T-helper 22 cell (primary cell): ENCODE results near the gene ZSCAN25.
"Not testable (repeated sequence)": the region's sequence is repeated elsewhere in the genome, so short reads cannot be mapped to it uniquely, and the experiment has no call there.

ENCODE experiments used
- DNase-seq: peaks from one replicate; pipeline ENCODE4 v3.0.0-alpha.2; 2020; ENCODE audit warnings: low read depth

The ZSCAN25 gene

DNA sequence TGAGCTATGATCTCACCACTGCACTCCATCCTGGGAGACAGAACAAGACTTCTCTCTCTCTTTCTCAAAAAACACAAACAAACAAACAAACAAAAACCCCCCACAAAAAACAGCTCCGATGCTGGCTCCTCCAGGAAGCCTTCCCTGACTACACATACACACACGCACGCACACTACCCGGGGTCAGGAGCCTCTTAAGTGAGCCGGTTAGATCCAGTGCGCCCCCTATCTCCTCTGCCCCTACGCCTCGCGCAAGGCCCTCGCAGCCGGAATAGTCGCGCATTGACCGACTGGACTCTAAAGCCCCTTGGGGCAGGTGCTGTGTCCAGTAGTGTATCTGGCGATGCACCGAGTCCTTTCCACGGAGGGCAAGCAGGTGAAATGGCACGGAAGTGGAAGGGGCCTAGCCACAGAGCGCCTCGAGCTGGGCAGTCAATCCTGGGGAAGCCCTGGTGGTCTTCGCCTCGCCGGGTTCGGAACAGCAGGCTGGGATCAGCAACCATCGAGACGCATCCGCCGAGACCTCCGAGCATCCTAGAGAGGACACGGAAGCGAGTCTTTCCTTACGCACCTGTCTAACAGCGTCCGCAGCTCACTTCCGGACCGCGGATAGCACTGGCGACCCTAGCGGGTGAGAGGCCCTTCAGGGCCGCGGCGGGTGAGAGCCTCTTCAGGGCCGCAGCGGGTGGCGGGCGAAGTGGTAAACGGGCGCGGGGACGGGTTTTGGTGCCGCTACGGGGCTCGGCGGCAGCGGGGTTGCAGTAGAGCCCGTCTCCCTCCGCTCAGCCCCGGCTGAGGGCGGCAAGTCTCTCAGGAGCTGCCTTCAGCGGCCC lies at the start of gene ZSCAN25:
Gene ZSCAN25 (plus strand): TSS at position 588 of the 833 bp plus-strand sequence. CDS start 2,661 bp downstream, outside the sequence.
- peak; percentile 75 for DNase-seq

DNA sequence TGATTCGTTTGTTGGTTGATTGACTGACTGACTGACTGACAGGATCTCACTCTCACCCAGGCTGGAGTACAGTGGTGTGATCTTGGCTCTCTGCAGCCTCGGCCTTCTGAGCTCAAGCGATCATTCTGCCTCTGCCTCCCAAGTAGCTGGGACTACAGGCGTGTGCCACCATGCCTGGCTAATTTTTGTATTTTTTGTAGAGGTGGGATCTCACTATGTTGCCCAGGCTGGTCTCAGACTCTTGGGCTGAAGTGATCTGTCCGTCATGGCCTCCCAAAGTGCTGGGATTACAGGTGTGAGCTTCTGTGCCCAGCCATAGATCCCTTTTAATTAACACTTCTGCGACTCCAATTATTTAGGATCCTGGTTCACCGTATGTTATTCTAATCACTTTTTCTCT lies 48.0 kb upstream of the ZSCAN25 start:
- not testable (repeated sequence) for DNase-seq

DNA sequence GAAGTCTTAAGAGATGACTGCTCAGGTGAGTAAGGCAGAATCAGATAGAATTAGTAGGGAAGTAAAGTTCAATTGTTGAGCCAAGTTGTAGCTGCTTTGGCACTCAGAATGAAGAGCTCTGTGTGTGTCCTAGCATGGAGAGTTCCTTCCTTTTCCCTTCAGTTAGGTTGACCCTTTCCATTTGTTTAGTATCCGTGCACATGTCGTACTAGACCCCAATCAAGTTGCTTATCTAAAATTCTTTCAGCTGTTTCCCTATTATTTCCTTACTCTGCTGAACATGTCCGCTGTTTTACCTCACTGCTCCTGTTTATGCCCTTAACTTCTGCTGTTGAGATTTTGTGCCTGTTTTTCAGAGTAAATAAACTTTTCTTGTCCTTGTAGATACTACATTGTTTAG lies 45.0 kb upstream of the ZSCAN25 start:
- DNase-seq: no peak

DNA sequence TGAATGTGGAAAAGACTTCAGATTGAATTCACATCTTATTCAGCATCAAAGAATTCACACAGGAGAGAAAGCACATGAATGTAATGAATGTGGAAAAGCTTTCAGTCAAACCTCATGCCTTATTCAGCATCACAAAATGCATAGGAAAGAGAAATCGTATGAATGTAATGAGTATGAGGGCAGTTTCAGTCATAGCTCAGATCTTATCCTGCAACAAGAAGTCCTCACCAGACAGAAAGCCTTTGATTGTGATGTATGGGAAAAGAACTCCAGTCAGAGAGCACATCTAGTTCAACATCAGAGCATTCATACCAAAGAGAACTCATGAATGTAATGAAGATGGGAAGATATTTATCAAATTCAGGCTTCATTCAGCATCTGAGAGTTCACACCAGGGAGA lies 43.5 kb upstream of the ZSCAN25 start:
- no peak for DNase-seq

DNA sequence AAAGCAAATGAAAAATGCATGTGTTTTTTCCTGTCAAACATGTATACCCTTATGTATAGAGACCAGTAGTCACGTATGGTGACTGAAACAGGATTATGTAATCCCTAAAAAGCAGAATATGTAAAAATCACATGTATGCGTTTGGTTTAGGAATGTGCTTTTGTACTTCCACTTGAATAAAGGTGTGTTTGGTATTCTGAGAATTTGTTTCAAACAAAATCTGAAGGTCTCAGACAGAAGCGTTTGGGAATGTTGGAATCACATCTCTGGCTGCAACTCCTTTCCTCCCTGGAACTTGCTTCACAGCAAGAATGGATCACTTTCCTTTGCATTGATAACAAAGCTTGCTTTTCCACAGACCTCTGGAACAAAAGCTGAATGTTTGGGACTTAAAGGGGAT lies 40.5 kb upstream of the ZSCAN25 start:
- DNase-seq: no peak

DNA sequence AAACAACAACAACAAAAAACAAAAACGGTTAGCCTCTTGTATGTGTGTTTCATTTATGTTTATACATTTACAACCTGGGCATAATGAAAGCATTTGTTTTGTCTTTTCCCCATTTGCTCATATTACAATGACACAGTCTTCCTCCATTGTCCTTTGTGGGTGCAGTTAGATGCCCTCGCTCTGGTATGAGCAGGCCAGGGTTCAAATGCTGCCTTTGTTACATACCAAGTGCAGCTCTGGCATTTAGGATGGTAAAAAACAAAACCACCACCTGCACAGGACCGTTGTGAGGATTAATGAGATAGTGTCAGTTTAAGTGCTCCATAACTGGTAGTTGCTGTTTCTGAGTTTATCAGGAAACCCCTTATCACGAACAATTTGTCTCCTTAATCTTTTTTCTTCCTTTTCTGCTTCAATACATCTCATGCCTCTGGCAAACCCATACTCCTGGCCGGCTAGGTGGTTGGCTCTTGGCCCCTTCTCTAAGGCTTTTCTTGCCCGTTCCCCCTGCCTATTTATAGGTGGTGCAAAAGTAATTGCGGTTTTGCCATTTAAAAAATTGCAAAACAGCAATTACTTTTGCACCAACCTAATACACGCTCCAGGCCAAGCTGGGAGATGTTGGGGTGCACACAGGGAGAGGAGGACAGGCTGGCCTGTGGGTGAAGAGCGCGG lies 37.3 kb upstream of the ZSCAN25 start:
- no peak for DNase-seq

DNA sequence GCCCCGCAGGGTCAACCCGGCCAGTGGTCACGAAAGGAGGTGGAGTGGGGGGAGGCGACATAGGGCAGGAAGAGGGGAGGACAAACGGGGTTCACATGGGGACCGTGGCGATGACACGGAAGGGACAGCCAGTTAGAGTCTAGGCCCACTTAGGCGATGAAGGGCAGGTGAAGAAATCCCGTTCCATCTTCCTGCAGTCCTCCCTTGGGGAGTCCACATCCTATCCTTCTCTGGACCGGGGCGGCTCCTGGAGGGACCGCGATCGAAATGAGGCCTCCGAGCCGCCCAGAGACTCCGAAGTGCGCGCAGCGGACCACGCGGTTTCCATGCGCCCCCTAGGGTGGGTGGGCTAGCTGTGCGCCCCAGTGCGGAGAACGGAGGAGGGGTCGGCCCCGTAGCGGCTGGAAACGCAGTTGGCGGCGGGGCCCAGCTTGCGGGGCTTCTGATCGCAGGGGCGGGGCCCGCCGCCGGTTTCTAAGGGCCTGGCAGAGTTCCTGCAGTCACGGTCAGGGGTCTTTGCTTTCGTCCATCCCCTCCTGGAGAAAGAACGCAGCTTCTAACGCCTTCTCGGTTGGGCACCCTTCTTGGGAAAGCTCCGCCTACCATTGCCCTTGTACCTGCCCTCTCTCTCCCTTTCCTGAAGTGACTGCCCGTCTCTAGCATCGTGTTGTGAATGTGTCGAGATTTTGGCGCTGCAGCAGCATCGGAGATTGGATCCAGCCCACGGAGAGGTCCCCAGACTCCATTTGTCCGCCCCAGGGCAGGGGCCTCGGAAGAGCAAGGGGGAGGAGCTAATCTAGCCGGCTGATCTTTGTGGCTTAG lies 36.6 kb upstream of the ZSCAN25 start:
- peak; percentile 13 for DNase-seq

DNA sequence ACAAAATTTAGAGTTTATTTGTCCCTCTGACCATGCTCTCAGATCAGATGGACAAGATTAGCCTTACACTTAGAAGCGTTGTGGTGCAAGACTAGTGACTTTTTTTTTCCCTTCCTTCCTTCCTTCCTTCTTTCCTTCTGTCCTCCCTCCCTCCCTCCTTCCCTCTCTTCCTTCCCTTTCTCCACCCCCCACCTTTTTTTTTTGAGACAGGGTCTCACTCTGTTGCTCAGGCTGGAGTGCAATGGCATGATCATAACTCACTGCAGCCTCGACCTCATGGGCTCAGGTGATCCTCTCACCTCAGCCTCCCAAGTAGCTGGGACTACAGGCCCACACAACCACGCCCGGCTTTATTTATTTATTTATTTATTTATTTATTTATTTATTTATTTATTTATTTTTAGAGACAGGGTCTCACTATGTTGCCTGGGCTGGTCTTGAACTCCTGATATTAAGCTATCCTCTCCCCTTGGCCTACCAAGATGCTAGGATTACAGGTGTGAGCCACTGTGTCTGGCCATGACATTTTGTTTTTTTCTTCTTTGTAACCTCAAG lies 35.9 kb upstream of the ZSCAN25 start:
- not testable (repeated sequence) for DNase-seq

DNA sequence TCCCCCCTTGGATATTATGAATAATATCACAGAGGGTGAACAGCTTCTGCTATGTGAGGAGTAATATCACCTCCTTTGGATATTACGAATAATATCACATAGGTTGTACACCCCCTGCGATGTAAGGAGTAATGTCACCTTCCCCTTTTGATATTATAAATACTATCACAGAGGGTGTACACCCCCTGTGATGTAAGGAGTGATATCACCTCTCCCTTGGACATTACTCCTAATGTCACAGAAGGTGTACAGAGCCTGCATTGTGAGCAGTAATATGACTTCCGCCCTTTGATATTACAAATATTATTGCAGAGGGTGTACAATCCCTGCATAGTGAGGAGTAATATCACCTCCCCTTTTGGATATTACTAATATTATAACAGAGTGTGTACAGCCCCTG lies 27.9 kb upstream of the ZSCAN25 start:
- DNase-seq: no peak

DNA sequence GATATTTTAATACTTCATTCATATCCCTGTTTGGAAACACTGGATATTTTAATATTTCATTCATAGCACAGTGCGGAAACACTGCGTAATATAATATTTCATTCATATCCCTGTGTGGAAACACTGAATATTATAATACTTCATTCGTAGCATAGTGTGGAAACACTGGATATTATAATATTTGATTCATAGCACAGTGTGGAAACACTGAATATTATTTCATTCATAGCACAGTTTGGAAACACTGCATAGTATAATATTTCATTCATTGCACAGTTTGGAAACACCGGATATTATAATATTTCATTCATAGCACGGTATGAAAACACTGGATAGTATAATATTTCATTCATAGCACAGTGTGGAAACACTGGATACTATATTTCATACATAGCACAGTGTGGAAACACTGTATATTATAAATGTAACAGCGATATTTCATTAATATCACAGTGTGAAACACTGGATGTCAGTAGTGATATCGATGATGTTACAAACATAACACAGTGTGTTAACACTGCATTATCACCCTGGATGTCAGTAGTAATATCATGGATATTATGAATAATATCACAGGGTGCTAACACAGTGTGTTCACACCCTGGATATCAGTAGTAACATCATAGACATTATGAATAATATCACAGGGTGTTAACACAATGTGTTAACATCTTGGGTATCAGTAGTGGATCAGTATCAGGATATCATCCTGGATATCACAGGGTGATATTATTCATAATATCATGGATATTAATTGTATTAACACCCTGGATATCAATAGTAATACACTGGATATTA lies 21.6 kb upstream of the ZSCAN25 start:
- no peak for DNase-seq

DNA sequence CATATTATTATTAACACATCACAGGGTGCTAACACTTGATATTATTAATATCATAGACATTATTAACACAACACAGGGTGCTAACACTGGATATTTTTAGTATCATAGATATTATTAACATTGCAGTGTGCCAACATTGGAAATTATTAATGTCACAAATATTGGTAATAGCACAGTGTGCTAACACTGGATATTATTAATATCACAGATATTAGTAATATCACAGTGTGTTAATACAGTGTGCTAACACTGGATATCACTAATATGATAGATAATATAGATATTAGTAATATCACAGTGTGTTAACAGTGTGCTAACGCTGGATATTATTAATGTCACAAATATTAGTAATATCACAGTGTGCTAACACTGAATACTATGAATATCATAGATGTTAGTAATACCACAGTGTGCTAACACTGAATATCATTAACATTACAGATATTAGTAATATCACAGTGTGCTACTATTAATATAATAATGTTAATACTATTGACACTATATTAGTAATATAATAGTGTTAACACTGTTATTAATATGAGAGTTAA lies 20.3 kb upstream of the ZSCAN25 start:
- DNase-seq: no peak

DNA sequence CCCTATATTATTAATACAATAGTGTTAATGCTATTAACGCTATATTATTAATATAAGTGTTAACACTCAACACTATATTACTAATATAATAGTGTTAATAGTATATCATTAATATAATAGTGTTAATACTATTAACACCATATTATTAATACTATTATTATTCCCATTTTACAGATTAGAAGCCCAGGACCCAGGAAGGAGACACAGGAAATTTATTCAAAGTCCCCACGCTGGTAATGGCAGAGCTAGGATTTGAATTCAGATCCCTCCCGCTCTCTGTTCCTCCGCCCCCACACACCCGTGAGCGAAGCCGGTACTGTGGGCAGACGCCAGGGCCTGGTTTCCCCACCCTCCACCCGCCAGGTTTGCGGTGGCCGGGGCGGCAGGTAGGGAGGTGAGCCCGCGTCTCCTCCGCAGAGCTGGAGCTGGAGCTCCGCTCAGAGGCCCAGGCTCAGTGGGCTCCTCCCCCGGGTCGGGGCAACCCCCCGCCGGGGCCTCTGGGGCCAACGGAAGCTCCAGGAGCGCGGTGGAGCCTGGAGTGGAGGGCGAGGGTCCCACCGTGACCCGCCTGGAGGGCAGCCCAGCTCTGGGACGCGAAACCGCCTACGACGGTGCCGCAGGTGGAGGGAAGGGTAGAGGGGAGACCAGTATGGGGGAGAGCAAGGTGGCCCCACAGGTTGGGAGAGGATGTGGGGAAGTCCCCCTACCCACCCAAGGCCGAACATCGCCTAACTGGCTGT lies 18.8 kb upstream of the ZSCAN25 start, which contains the start of gene TMEM225B:
Gene TMEM225B (plus strand): TSS at position 506 of the 740 bp plus-strand sequence. CDS start 6,122 bp downstream, outside the sequence.
- DNase-seq: no peak

DNA sequence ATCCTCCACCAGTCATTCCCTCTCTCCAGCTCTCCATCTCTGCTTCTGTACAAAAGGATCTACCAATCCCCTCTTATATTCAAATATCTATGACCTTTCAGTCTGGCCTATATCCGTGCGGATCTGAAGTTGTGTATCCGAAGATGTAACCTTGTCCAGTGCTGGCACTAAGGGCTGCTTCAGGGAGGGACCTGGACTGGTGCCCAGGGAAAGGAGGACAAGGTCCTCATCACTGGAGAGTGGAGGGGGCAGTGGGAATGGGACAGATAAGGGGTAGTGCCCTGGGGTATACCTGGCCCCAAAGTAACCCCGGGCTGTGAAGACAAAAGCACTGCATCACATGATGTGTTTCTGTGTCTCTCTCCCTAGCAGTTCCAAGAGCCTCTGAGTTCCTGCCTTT lies 16.9 kb upstream of the ZSCAN25 start:
- no peak for DNase-seq

DNA sequence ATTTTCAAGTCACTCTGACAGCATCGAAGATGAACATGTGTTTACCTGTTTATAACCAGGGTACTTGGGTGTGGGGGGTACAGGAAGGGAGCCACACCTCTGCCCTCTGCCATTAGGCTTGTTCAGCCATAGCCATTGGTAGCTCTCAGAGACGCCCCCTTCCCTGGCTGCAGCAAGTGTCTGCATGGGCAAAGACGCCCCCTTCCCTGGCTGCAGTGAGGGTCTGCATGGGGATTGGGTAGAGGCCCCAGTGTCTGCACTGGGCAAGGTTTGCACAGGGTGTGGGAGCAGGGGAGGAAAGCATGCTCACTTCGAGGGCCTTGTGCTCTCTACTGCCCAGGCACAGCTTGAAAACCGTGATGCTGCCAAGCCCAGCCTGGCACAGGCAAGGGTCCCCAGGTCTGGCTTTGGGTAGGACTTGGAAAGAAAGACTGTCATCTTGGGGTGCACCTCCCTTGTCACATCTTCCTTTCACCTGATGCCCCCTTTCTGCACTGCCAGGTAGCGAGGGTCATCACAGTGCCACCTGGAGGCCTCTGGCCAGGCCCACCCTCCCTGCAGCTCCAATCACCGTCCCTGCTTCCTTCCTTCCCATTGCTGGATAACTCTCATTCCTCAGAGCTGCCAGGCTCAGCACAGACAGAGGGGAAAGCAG lies 15.0 kb upstream of the ZSCAN25 start:
- no peak for DNase-seq

DNA sequence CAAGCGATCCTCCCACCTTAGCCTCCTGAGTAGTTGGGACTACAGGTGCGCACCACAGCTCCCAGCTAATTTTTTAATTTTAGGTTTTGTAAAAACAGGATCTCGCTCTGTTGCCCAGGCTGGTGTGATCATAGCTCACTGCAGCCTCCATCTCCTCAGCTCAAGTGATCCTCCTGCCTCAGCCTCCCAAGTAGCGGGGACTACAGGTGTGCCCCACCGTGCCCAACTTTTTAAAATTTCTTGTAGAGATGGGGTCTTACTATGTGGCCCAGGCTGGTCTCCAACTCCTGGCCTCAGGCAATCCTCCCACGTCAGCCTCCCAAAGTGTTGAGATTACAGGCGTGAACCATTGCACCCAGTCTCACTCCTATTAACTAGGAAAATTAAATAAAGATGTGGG lies 11.2 kb upstream of the ZSCAN25 start:
- DNase-seq: no peak

DNA sequence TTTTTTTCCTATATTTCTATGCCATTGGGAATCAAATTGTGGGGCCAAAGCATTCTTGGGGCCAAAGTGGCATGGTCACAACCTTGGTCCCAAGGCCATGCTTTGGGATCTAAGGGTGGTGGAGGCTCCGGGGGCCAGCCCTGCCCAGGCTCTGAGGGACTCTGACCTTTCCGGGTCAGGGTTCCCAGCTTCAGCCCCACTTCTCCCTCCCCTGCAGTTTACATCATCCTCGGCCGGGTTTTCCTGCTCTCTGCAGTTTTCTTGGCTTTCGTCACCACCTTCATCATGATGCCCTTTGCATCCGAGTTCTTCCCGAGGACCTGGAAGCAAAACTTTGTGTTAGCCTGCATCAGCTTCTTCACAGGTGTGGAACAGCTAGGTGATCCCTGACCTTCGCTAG lies 10.2 kb upstream of the ZSCAN25 start:
- DNase-seq: no peak

DNA sequence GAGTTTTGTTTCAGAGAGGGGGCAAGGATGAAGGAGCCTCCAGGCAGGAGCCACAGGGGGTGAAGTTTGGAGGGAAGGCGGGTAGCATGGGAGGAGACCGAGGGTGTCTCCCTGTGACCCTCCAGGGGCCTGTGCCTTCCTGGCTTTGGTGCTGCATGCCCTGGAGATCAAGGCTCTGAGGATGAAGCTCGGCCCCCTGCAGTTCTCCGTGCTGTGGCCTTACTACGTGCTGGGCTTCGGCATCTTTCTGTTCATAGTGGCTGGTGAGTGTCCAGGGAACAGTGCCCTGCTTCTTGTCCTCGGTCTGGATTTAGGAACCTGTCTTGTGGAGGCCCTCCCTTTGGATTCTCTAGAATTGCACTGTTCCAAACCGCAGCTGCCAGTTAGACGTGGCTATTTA lies 9.2 kb upstream of the ZSCAN25 start:
- DNase-seq: no peak

DNA sequence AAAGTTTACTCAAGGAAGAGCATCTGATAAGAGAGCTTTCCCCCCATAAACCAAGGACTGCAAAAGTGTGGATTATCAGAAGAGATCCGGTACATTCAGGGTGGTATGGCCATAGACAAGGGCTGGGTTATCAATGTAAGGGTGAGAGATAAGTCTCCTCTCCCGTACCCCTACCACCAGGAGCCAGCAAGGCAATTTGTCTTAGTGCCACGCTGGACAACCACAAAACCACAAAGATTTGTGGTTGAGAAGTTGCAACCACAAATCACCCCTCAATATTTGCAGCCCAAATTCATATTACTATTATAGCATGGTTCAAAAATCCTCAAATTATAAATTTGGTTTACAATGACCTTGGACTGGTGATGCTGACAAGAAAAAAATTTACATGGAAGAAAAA lies 2.3 kb upstream of the ZSCAN25 start:
- DNase-seq: no peak

DNA sequence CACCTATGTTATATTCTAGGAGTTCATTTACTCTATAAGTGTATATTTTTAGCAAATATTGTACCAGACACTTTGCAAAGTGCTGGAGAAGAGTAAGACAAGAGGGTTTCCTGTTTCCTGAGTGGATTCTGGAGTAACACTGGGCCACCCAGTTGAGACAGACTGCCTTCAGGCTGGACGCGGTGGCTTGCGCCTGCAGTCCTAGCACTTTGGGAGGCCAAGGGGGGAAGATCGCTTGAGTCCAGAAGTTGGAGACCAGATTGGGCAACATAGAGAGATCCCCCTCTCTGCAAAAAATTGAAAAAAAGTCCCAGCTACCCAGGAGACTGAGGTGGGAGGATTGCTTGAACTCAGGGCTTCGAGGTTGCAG lies 772 bp upstream of the ZSCAN25 start:
- no peak for DNase-seq
